ENCODE data around the gene WNT16.
"Not testable (repeated sequence)": the region's sequence is repeated elsewhere in the genome, so short reads cannot be mapped to it uniquely, and the experiment has no call there.

The WNT16 gene

GRCh38 chr7:121307021-121307574 is 21.7 kb upstream of the WNT16 start:
- no peak for TF ChIP-seq CTCF (conservative IDR thresholded peaks at IDR 0.05; ENCODE audit: low read depth, low read length)
- H3K4me3 ChIP-seq (ENCODE audit: low read length), result no peak overlapping the region
- no peak for DNase-seq (ENCODE audit: low read depth)

- no peak overlapping the region for H3K4me3 ChIP-seq (ENCODE audit: low read length)
- DNase-seq (ENCODE audit: low read depth), result no peak
- no peak for TF ChIP-seq CTCF (conservative IDR thresholded peaks at IDR 0.05; ENCODE audit: low read depth, low read length)
Measured at GRCh38 chr7:121313220-121313792, 15.5 kb upstream of the WNT16 start.

GRCh38 chr7:121313793-121314676 is 14.8 kb upstream of the WNT16 start:
- no peak overlapping the region for H3K4me3 ChIP-seq (ENCODE audit: low read length)
- no peak for DNase-seq (ENCODE audit: low read depth)
- TF ChIP-seq CTCF (conservative IDR thresholded peaks at IDR 0.05; ENCODE audit: low read depth, low read length), result no peak

GRCh38 chr7:121315170-121315569 is 13.6 kb upstream of the WNT16 start:
- H3K4me3 ChIP-seq (ENCODE audit: low read length); DNase-seq (ENCODE audit: low read depth): not testable (repeated sequence)

GRCh38 chr7:121322460-121322859 is 6.3 kb upstream of the WNT16 start:
- no peak for DNase-seq (ENCODE audit: low read depth)
- no peak for TF ChIP-seq CTCF (conservative IDR thresholded peaks at IDR 0.05; ENCODE audit: low read depth, low read length)
- no peak overlapping the region for H3K4me3 ChIP-seq (ENCODE audit: low read length)

- DNase-seq (ENCODE audit: low read depth), result no peak
- no peak overlapping the region for H3K4me3 ChIP-seq (ENCODE audit: low read length)
- no peak for TF ChIP-seq CTCF (conservative IDR thresholded peaks at IDR 0.05; ENCODE audit: low read depth, low read length)
Measured at GRCh38 chr7:121323515-121324302, 5.1 kb upstream of the WNT16 start.

- no peak for TF ChIP-seq CTCF (conservative IDR thresholded peaks at IDR 0.05; ENCODE audit: low read depth, low read length)
- H3K4me3 ChIP-seq (ENCODE audit: low read length), result no peak overlapping the region
- DNase-seq (ENCODE audit: low read depth), result no peak
Measured at GRCh38 chr7:121327671-121328070, 1.1 kb upstream of the WNT16 start.

All from retinal pigment epithelial cell (primary cell).